CMK (cell line): ENCODE data around the gene STRIP1.

Source experiments
- DNase-seq: peaks from one replicate; pipeline ENCODE4 v3.0.0-alpha.2; 2010; ENCODE audit warnings: low read depth

The STRIP1 gene

GRCh38 chr1:110053552-110054428 lies 19.4 kb downstream of the STRIP1 start:
- peak; percentile 48 for DNase-seq

- no peak for DNase-seq
Measured at GRCh38 chr1:110055493-110056284, 21.3 kb downstream of the STRIP1 start.

GRCh38 chr1:110056285-110056683 lies 21.9 kb downstream of the STRIP1 start:
- no peak for DNase-seq

- no peak for DNase-seq
Measured at GRCh38 chr1:110056776-110057175, 22.4 kb downstream of the STRIP1 start.

GRCh38 chr1:110057963-110058518 lies 23.6 kb downstream of the STRIP1 start:
- DNase-seq = peak; percentile 37

- DNase-seq = no peak
Measured at GRCh38 chr1:110058591-110058990, 24.2 kb downstream of the STRIP1 start.

- peak; percentile 73 for DNase-seq
Measured at GRCh38 chr1:110059133-110059863, 24.9 kb downstream of the STRIP1 start.

GRCh38 chr1:110060034-110060661 lies 25.7 kb downstream of the STRIP1 start:
- DNase-seq = peak; percentile 60

GRCh38 chr1:110060662-110061060 lies 26.2 kb downstream of the STRIP1 start:
- DNase-seq = no peak

- no peak for DNase-seq
Measured at GRCh38 chr1:110061341-110061740, 26.9 kb downstream of the STRIP1 start.

- no peak for DNase-seq
Measured at GRCh38 chr1:110062612-110063011, 28.2 kb downstream of the STRIP1 start.

- no peak for DNase-seq
Measured at GRCh38 chr1:110063781-110064180, 29.4 kb downstream of the STRIP1 start.

- DNase-seq = no peak
Measured at GRCh38 chr1:110064576-110065337, 30.3 kb downstream of the STRIP1 start.

- DNase-seq = no peak
Measured at GRCh38 chr1:110065841-110066240, 31.4 kb downstream of the STRIP1 start.

- no peak for DNase-seq
Measured at GRCh38 chr1:110067479-110067892, 33.1 kb downstream of the STRIP1 start.

GRCh38 chr1:110067893-110068645 lies 33.6 kb downstream of the STRIP1 start:
- no peak for DNase-seq

GRCh38 chr1:110068646-110069403 lies 34.4 kb downstream of the STRIP1 start:
- no peak for DNase-seq

GRCh38 chr1:110069404-110070281 lies 35.2 kb downstream of the STRIP1 start:
- no peak for DNase-seq
